Psoas muscle (tissue), 8 donors: ENCODE measurements around the gene EML5. TPM values are rescaled to one million over a fixed set of nuclear protein-coding genes. Genes with fewer than 3 reads are reported as not detected.

Source experiments
- ATAC-seq, 4 donors: fragments of 200-7000 bp; cut with Tn5 transposase; one replicate each; pipeline ENCODE4 v1.9.1; 2020; ENCODE audit warnings: moderate library complexity in 3 of 4, mild to moderate bottlenecking in 2 of 4
- DNase-seq, 2 donors: peaks; one replicate each; pipeline ENCODE4 v3.0.0-alpha.2; 2020
- H3K27ac ChIP-seq: fragments of 200-600 bp; one replicate; pipeline ENCODE4 v1.8.0; 2022
- H3K27me3 ChIP-seq, 3 donors: fragments of 200-600 bp in 1 of 3; one replicate each; pipeline versions ENCODE4 v1.6.1 to v1.8.0; 2013 to 2022; ENCODE audit warnings: low read length in 2 of 3, mild to moderate bottlenecking in 2 of 3, moderate library complexity in 1 of 3; ENCODE audit not compliant: insufficient read depth in 3 of 3
- H3K36me3 ChIP-seq, 2 donors: fragments of 200-600 bp in 1 of 2; one replicate each; pipeline versions ENCODE4 v1.6.1 to v1.8.0; 2013 to 2022; ENCODE audit warnings: low read depth in 1 of 2, mild to moderate bottlenecking in 1 of 2, moderate library complexity in 1 of 2; ENCODE audit not compliant: insufficient read depth in 1 of 2
- H3K4me1 ChIP-seq: fragments of 200-600 bp; one replicate; pipeline ENCODE4 v1.8.0; 2022
- H3K4me3 ChIP-seq: fragments of 200-600 bp; one replicate; pipeline ENCODE4 v1.8.0; 2022; ENCODE audit warnings: mild to moderate bottlenecking
- H3K9me3 ChIP-seq: fragments of 200-600 bp; one replicate; pipeline ENCODE4 v1.8.0; 2022
- WGBS, 3 donors: extraction: QIAGEN DNeasy Blood & Tissue Kit; methylation state at CpG; one replicate each; pipeline versions ENCODE4 v1.1.6 to v1.1.7; 2013; 5-methylcytosine and 5-hydroxymethylcytosine counted together
- intact Hi-C, 2 donors: fragments of 100-400 bp; cut with DNase I; formaldehyde crosslinking; loops; one replicate each; pipeline versions ENCODE4 v1.11.0 to v1.14.2; 2022
- polyA plus RNA-seq, 3 donors: library from polyadenylated mRNA; stranded (reverse); fragments of 200-250 nt; gene quantifications; one replicate each; pipeline ENCODE4 v1.2.3, GENCODE V29; 2013
- total RNA-seq, 4 donors: library from RNA; stranded (reverse); fragmentation: NEBNext Ultra II Directional in 2 of 4; extraction: Animal tissue kit (Norgen Biotek cat#: 25700) in 2 of 4; gene quantifications; one replicate each; pipeline versions ENCODE4 v1.2.1 to v1.2.4, GENCODE V29; 2021 to 2023
- TF ChIP-seq, protein P1 (sequence below): fragments of 200-600 bp; IDR thresholded peaks from one replicate; pipeline ENCODE4 v1.8.0; 2022; ENCODE audit warnings: antibody characterized with exemption
- donor health status: healthy with polysubstance abuse.
- donor health status: DM: no; HTN: no; CAD: no; lungs with moderate emphysema.
- donor health status: Bipolar disorder and iron deficiency.
- donor health status: healthy.
- donor health status: DM: yes; HTN: yes; CAD: no.
- donor health status: DM: no; HTN: no; CAD: no.
- donor health status: DM: no; HTN: no; CAD: no.
- donor health status: DM: yes; HTN: yes; CAD: no.

Gene EML5
- total and polyA plus RNA-seq, 7 donors, result 0.04 to 0.24 (median 0.17) TPM

DNA sequence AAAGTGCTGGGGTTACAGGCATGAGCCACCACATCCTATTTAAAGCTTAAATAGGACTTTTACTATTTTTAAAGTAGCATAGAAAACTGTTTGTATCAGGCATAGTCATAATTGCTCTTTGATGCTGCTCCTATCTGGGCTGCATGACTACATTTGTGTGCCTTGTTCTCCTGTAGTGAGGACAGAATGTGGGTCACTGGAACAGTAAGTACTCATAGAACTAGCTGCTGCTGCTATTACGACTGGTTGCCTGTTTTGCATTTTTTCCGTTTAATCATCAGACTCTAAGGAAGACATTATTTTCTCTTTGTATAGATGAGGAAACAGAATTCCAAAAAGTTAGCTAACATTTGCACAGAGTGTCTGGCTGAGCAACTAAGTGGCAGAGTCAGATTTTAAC lies 187.2 kb downstream of the EML5 start:
- ATAC-seq, result no peak
- peaks cover 22 to 84% of the 10 kb centered on the region in 2 donors for H3K36me3 ChIP-seq

GRCh38 chr14:88604212-88604611 lies 188.5 kb downstream of the EML5 start:
- H3K4me3 ChIP-seq, result no peak overlapping the region
- H3K27me3 ChIP-seq, result no peaks in the 10 kb centered on the region
- TF ChIP-seq, protein P1, sequence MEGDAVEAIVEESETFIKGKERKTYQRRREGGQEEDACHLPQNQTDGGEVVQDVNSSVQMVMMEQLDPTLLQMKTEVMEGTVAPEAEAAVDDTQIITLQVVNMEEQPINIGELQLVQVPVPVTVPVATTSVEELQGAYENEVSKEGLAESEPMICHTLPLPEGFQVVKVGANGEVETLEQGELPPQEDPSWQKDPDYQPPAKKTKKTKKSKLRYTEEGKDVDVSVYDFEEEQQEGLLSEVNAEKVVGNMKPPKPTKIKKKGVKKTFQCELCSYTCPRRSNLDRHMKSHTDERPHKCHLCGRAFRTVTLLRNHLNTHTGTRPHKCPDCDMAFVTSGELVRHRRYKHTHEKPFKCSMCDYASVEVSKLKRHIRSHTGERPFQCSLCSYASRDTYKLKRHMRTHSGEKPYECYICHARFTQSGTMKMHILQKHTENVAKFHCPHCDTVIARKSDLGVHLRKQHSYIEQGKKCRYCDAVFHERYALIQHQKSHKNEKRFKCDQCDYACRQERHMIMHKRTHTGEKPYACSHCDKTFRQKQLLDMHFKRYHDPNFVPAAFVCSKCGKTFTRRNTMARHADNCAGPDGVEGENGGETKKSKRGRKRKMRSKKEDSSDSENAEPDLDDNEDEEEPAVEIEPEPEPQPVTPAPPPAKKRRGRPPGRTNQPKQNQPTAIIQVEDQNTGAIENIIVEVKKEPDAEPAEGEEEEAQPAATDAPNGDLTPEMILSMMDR, result no peak
- no peak overlapping the region for H3K27ac ChIP-seq
- DNase-seq (no peak), ATAC-seq (no peak)
- no peaks in the 10 kb centered on the region for H3K4me1 ChIP-seq
- no peaks in the 10 kb centered on the region for H3K9me3 ChIP-seq
- peaks cover 17 to 83% of the 10 kb centered on the region in 2 donors for H3K36me3 ChIP-seq
- intact Hi-C loops, result no loop called here

More for the DNA sequence above, 187.2 kb downstream of the EML5 start:
- DNase-seq, result no peak
- Histone ChIP-seq H3K27ac (no peak overlapping the region), H3K4me1 (no peaks in the 10 kb centered on the region), H3K27me3 (no peaks in the 10 kb centered on the region), H3K4me3 (no peak overlapping the region), H3K9me3 (no peaks in the 10 kb centered on the region)
- TF ChIP-seq, protein P1, result no peak
- intact Hi-C loops, result no loop called here
- WGBS, 3 donors, result 87 to 94% (median 87%) methylated on average over 2 of the region's 2 CpGs

DNA sequence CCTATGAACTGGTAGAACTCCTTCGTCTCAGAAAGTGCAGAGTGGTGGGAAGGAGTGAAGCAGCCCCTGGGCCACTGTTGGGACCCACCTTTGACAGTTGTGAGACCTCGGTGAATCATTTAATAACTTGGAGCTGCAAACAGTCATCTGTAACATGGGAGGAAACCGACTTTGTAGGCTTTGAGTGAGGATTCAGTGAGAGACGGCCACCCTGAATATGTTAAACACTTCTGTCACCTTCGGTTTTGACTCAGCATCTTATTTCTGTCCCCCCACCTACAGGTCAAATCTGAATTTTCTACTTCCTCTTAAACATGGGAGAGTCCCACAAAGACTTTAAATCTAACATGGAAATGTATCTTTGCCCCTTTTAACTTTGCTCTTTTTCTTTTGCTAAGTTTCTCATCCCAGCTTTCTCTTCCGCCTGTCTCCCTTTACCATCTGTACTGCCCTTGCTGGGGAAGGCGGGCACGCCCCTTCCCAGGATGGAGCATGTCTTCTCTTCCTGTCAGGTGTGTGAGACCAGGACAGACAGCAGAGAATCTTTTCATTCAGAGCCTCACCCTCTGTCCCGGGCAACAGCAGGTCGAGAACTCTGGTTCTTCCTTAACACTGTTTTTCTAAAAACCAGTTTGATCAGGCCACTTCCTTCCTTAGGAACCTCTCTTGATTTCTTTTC lies 192.9 kb downstream of the EML5 start:
- no peak overlapping the region for H3K4me3 ChIP-seq
- ATAC-seq, result no peak
- no peaks in the 10 kb centered on the region for H3K27me3 ChIP-seq
- no peaks in the 10 kb centered on the region for H3K4me1 ChIP-seq
- TF ChIP-seq, protein P1, result no peak
- no peak overlapping the region for H3K27ac ChIP-seq
- peaks cover 0 to 99% of the 10 kb centered on the region in 2 donors for H3K36me3 ChIP-seq
- no peak for DNase-seq
- no peaks in the 10 kb centered on the region for H3K9me3 ChIP-seq
- intact Hi-C loops, result no loop called here
- WGBS, 3 donors, result 87 to 93% (median 91%) methylated on average over 10 of the region's 10 CpGs

DNA sequence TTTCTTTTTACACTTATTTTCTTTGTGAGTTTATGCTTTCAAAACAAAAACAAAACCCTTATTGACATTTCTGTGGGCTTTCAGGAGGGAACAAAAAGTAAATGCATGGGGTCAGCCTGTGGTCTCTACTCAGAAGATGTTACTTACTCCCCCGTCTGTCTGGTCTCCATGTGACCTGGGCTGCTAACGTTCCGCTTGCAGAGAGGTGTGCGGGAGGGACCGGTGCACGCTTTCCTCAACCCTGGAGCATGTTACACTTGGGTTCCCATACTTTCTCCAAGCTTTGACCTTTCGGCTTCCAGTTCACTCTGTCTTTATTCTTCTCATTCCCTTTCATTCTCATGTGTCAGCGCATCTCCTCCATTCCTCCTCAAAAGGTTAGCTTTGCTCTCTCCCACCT lies 193.4 kb downstream of the EML5 start:
- ATAC-seq (no peak), DNase-seq (no peak)
- TF ChIP-seq, protein P1, result no peak
- Histone ChIP-seq H3K4me1 (no peaks in the 10 kb centered on the region), H3K4me3 (no peak overlapping the region), H3K36me3 (peaks cover 0 to 99% of the 10 kb centered on the region in 2 donors), H3K27ac (no peak overlapping the region), H3K9me3 (no peaks in the 10 kb centered on the region), H3K27me3 (no peaks in the 10 kb centered on the region)
- WGBS, 3 donors, result 94 to 96% (median 94%) methylated on average over 8 of the region's 8 CpGs
- intact Hi-C loops, result no loop called here
